Activated CD4-positive, alpha-beta T cell treated with anti-CD3 and anti-CD28 coated beads, Interleukin-2, amount 50 U/mL, for 24 hours (primary cell): ENCODE data around the gene SYNE2.

Experiments
- DNase-seq, 2 donors: peaks; one replicate each; pipeline ENCODE4 v3.0.0-alpha.2; 2020; ENCODE audit warnings: low read depth in 1 of 2, low spot score in 1 of 2

The SYNE2 gene

GRCh38 chr14:63960926-63961567, 108.2 kb downstream of the SYNE2 start:
- DNase-seq = no peak

GRCh38 chr14:63962906-63963305, 110.1 kb downstream of the SYNE2 start:
- no peak for DNase-seq

GRCh38 chr14:63963439-63963838, 110.6 kb downstream of the SYNE2 start:
- no peak for DNase-seq

- DNase-seq = no peak
Observed at GRCh38 chr14:63964113-63964512, 111.3 kb downstream of the SYNE2 start.

- no peak for DNase-seq
Observed at GRCh38 chr14:63966407-63966806, 113.6 kb downstream of the SYNE2 start.

GRCh38 chr14:63972323-63972932, 119.6 kb downstream of the SYNE2 start:
- no peak for DNase-seq

- DNase-seq = no peak
Observed at GRCh38 chr14:63974176-63974575, 121.4 kb downstream of the SYNE2 start.

- no peak for DNase-seq
Observed at GRCh38 chr14:63981569-63981968, 128.8 kb downstream of the SYNE2 start.

- no peak for DNase-seq
Observed at GRCh38 chr14:63982156-63982555, 129.4 kb downstream of the SYNE2 start.

GRCh38 chr14:63982629-63983028, 129.8 kb downstream of the SYNE2 start:
- no peak for DNase-seq

- no peak for DNase-seq
Observed at GRCh38 chr14:63986789-63987533, 134.2 kb downstream of the SYNE2 start.

GRCh38 chr14:63988579-63988978, 135.8 kb downstream of the SYNE2 start:
- no peak for DNase-seq

- no peak for DNase-seq
Observed at GRCh38 chr14:63991833-63992232, 139.0 kb downstream of the SYNE2 start.

GRCh38 chr14:63992858-63993257, 140.1 kb downstream of the SYNE2 start:
- DNase-seq = no peak

- no peak for DNase-seq
Observed at GRCh38 chr14:63993992-63994391, 141.2 kb downstream of the SYNE2 start.

GRCh38 chr14:63995285-63995684, 142.5 kb downstream of the SYNE2 start:
- DNase-seq = no peak

- no peak for DNase-seq
Observed at GRCh38 chr14:63996016-63996415, 143.2 kb downstream of the SYNE2 start.

GRCh38 chr14:63996625-63997220, 143.9 kb downstream of the SYNE2 start:
- DNase-seq = no peak

GRCh38 chr14:64000749-64001148, 147.9 kb downstream of the SYNE2 start:
- no peak for DNase-seq

- no peak for DNase-seq
Observed at GRCh38 chr14:64005822-64006221, 153.0 kb downstream of the SYNE2 start.

- no peak for DNase-seq
Observed at GRCh38 chr14:64008016-64008415, 155.2 kb downstream of the SYNE2 start.

GRCh38 chr14:64012003-64012402, 159.2 kb downstream of the SYNE2 start:
- no peak for DNase-seq
